ENCODE results near the gene RFTN1.

Gene RFTN1

DNA sequence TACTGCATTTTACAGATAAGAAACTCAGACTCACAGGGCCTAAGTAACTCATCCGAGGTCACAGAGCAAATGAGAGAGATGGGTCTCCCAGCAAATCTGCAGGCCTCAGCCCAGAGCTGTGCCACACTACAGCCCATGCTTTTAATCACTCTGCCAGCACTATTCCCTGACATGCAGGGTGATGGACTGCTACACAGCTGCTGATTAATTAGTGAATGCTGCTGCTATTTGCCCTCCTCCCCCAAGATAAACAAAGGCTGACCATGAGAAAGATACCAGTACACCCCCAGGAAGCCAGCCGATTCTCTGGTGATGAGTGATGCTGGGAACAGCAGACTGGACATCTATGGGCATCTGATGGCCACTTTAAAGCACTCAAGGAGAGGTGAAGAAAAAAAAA is 39.3 kb downstream of the RFTN1 start:
- Histone ChIP-seq H3K4me1 (peaks cover 0 to 29% (median 3%) of the 10 kb centered on the region in 4 donors), H3K27me3 (no peaks in the 10 kb centered on the region), H3K27ac (no peak overlapping the region), H3K4me3 (no peak overlapping the region), H3K9me3 (peaks cover 0 to 15% (median 0%) of the 10 kb centered on the region in 3 donors), H3K36me3 (peaks cover 0 to 15% (median 5%) of the 10 kb centered on the region in 3 donors)
- TF ChIP-seq, protein P1, sequence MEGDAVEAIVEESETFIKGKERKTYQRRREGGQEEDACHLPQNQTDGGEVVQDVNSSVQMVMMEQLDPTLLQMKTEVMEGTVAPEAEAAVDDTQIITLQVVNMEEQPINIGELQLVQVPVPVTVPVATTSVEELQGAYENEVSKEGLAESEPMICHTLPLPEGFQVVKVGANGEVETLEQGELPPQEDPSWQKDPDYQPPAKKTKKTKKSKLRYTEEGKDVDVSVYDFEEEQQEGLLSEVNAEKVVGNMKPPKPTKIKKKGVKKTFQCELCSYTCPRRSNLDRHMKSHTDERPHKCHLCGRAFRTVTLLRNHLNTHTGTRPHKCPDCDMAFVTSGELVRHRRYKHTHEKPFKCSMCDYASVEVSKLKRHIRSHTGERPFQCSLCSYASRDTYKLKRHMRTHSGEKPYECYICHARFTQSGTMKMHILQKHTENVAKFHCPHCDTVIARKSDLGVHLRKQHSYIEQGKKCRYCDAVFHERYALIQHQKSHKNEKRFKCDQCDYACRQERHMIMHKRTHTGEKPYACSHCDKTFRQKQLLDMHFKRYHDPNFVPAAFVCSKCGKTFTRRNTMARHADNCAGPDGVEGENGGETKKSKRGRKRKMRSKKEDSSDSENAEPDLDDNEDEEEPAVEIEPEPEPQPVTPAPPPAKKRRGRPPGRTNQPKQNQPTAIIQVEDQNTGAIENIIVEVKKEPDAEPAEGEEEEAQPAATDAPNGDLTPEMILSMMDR (IDR thresholded peaks at IDR 0.05): no peak
- intact Hi-C loops (cut with DNase I; ENCODE audit: low total_unique reads): no loop called here
- no peak for DNase-seq

DNA sequence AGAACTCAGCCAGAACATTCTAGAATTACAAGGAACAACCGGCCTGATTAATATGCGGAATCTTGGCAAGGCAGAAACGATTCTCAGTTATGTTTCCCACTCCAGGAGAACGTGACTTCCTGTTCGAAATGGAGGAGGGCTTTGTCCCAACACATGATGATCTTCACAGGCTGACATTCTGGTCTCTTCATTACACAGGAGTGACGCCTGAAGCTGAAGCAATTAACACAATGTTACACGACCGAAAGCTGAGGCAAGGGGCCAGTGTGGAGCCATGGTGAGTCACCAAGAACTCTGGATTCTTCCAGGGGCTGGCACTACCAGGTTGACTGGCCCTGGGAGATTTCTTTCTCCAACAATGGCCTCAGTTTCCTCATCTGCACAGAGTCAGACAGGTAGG is 40.9 kb downstream of the RFTN1 start:
- Histone ChIP-seq H3K4me1 (peaks cover 0 to 46% (median 10%) of the 10 kb centered on the region in 4 donors), H3K36me3 (peaks cover 0 to 15% (median 5%) of the 10 kb centered on the region in 3 donors), H3K27ac (no peak overlapping the region), H3K27me3 (no peaks in the 10 kb centered on the region), H3K4me3 (no peak overlapping the region), H3K9me3 (peaks cover 0 to 15% (median 0%) of the 10 kb centered on the region in 3 donors)
- DNase-seq: no peak
- intact Hi-C loops (cut with DNase I; ENCODE audit: low total_unique reads): no loop called here
- TF ChIP-seq, protein P1 (IDR thresholded peaks at IDR 0.05): no peak

DNA sequence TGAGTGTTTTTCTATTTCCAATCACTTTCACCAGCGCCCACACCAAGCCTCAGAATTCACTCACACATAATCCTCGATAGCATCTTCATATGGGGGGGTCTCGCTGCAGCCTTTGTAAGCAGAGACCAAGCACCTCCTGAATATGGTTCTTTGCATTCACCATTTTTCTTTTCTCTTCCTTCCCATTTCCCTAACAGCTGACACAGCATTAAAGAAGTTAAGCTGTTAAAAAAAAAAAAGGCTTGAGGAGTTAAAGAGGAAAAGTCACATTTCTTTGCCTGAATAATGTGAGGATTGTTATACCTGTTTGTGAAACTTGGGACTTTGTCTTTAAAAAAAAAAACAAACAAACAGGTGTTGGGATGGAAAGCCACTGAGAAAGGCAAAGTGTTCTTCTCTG is 41.6 kb downstream of the RFTN1 start:
- TF ChIP-seq, protein P1 (IDR thresholded peaks at IDR 0.05): no peak
- Histone ChIP-seq H3K27me3 (no peaks in the 10 kb centered on the region), H3K4me3 (no peak overlapping the region), H3K27ac (no peak overlapping the region), H3K9me3 (peaks cover 0 to 15% (median 0%) of the 10 kb centered on the region in 3 donors), H3K4me1 (peaks cover 0 to 50% (median 12%) of the 10 kb centered on the region in 4 donors), H3K36me3 (peaks cover 0 to 15% (median 5%) of the 10 kb centered on the region in 3 donors)
- intact Hi-C loops (cut with DNase I; ENCODE audit: low total_unique reads): no loop called here
- DNase-seq: no peak

DNA sequence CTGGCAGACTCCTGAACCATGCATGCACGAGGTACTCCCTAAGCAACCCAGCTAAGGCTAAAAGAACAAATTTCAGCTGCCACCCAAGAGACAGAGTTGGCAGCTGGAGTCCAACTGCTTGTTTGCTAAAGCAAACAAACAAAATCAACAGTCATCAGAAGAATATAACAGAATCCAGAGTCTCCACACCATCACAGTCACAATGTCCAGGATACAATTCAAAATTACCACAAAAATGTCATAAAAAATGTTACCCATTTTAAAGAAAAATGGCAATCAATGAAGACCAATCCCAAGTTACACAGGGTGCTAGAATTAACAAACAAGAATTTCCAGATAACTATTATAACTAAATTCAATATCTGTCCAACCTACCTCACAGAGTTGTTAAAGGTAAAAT is 42.9 kb downstream of the RFTN1 start:
- Histone ChIP-seq H3K4me1 (peaks cover 0 to 51% (median 12%) of the 10 kb centered on the region in 4 donors), H3K36me3 (peaks cover 0 to 15% (median 5%) of the 10 kb centered on the region in 3 donors), H3K9me3 (peaks cover 0 to 15% (median 0%) of the 10 kb centered on the region in 3 donors), H3K27ac (no peak overlapping the region), H3K4me3 (no peak overlapping the region), H3K27me3 (no peaks in the 10 kb centered on the region)
- intact Hi-C loops (cut with DNase I; ENCODE audit: low total_unique reads): no loop called here
- TF ChIP-seq, protein P1 (IDR thresholded peaks at IDR 0.05): no peak
- no peak for DNase-seq

DNA sequence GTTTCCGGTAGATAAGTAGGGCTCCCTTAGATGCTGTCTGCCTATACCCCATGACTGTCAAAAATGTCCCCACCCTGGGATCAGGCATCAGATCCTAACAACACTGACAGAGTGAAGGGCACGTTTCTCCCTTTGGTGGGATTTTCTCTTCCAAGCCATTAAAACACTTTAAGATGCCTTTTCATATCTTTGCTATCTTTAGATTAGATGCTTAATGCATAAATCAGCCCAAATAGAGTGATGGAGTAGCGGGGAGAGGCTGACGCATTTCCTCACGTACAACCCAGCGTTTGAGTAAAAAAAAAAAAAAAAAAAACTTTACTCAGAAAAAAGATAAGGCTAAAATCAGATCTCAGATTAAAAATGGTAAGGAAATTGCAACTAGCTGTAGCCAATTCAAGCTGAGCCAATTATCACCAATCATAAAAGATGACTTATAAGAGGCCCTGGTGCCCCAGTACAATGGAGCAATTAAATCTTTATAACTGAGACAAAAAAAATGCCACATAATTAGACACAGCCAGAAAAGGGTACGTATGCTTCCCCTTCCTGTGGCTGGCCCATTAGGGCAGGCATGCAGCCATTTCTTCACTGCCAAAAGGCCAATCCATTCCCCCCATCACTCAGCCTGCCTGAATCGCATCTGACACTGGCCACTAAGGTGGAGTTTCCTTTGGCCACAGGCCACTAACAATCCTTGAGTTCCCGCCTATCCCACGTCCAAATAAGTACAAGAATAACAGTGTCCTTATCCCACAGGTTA is 45.0 kb downstream of the RFTN1 start:
- peaks cover 0 to 15% (median 5%) of the 10 kb centered on the region in 3 donors for H3K36me3 ChIP-seq
- H3K27me3 ChIP-seq: no peaks in the 10 kb centered on the region
- no peak overlapping the region for H3K4me3 ChIP-seq
- H3K4me1 ChIP-seq: peaks cover 0 to 60% (median 17%) of the 10 kb centered on the region in 4 donors
- H3K9me3 ChIP-seq: peaks cover 0 to 15% (median 0%) of the 10 kb centered on the region in 3 donors
- intact Hi-C loops (cut with DNase I; ENCODE audit: low total_unique reads): no loop called here
- H3K27ac ChIP-seq: peak overlapping the region; percentile 50 to 67
- TF ChIP-seq, protein P1 (IDR thresholded peaks at IDR 0.05): no peak
- peak in 1 of 2 donors; percentile 70 for DNase-seq

All from tibial artery (tissue), 4 donors.